ENCODE results near the gene CAPN5.
"Not testable (repeated sequence)": the region's sequence is repeated elsewhere in the genome, so short reads cannot be mapped to it uniquely, and the experiment has no call there.

- TF ChIP-seq YY1 (IDR thresholded peaks at IDR 0.05; ENCODE audit: insufficient read depth, insufficient read length); ZNF274 (IDR thresholded peaks at IDR 0.05; ENCODE audit: low read depth, low read length); SUZ12 (IDR thresholded peaks at IDR 0.05; ENCODE audit: extremely low read depth, insufficient read depth, insufficient read length): not testable (repeated sequence)
Measured at GRCh38 chr11:77097180-77097579, 30.4 kb downstream of the CAPN5 start.
